Activated CD8-positive, alpha-beta memory T cell treated with anti-CD3 and anti-CD28 coated beads for 24 hours (primary cell): ENCODE results near the gene ISG15.
"Not testable (repeated sequence)": the region's sequence is repeated elsewhere in the genome, so short reads cannot be mapped to it uniquely, and the experiment has no call there.

ENCODE experiments used
- DNase-seq: peaks from one replicate; pipeline ENCODE4 v3.0.0-alpha.2; 2020

ISG15 gene

DNA sequence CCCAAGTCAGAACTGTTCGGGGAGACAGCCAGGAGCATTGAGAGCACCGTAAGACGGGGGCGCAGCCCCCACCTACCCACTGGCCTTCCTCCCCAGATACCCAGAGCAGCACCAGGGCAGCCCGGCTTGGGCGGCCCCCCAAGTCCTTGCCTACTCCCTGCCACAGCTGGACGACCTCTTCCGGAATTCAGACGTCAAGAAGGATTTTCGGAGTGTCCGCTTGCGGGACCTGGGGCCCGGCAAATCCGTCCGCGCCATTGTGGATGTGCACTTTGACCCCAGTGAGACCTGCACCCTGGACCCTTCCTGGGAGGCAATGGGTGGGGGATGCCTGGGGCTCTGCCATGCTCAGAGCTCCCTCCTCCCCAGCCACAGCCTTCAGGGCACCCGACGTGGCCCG lies 34.1 kb downstream of the ISG15 start:
- DNase-seq: no peak

GRCh38 chr1:1047963-1048362 lies 34.7 kb downstream of the ISG15 start:
- DNase-seq: no peak

DNA sequence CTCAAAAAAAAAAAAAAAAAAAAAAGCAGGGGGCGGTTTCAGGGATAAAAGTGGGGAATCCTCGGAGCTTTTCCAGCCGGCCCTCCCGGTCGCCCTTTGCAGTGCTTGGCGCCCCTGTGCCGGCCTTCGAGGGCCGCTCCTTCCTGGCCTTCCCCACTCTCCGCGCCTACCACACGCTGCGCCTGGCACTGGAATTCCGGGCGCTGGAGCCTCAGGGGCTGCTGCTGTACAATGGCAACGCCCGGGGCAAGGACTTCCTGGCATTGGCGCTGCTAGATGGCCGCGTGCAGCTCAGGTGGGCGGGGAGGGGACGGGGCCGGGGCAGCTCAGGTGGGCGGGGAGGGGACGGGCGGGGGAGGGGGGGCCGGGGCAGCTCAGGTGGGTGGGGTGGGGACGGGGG lies 35.5 kb downstream of the ISG15 start:
- DNase-seq: no peak

GRCh38 chr1:1049318-1050165 lies 36.2 kb downstream of the ISG15 start:
- no peak for DNase-seq

GRCh38 chr1:1050577-1051052 lies 37.3 kb downstream of the ISG15 start:
- DNase-seq: no peak

- DNase-seq: no peak
Measured at GRCh38 chr1:1051127-1051810, 38.0 kb downstream of the ISG15 start.

- DNase-seq: no peak
Measured at GRCh38 chr1:1052003-1052840, 38.9 kb downstream of the ISG15 start.

DNA sequence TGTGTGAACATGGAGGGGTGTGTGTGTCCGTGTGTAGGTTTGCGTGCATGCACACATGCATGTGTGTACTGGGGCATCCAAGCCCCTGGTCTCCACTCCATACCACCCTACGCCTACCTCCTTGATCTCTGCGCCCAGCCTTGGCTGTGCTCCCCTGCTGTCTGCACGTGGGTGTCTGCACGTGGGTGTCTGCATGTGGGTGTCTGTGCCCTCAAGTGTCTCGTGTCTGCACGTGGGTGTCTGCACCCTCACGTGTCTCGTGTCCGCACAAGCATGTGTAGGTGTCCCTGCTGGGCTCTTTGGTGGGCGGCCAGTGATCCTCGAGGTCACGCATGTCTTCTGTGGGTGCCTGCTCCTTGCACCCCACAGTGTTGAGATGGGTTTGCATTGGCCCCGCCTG lies 39.7 kb downstream of the ISG15 start:
- no peak for DNase-seq

DNA sequence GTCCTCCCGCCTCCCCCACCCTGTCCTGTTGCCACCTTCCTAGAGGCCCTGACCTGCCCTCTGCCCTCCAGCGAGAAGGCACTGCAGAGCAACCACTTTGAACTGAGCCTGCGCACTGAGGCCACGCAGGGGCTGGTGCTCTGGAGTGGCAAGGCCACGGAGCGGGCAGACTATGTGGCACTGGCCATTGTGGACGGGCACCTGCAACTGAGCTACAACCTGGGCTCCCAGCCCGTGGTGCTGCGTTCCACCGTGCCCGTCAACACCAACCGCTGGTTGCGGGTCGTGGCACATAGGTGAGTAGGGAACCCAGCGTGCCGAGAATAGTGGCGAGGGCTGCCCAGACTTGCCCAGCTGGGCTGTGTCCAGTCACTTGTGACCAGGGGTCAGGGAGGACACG lies 40.4 kb downstream of the ISG15 start:
- DNase-seq: no peak

DNA sequence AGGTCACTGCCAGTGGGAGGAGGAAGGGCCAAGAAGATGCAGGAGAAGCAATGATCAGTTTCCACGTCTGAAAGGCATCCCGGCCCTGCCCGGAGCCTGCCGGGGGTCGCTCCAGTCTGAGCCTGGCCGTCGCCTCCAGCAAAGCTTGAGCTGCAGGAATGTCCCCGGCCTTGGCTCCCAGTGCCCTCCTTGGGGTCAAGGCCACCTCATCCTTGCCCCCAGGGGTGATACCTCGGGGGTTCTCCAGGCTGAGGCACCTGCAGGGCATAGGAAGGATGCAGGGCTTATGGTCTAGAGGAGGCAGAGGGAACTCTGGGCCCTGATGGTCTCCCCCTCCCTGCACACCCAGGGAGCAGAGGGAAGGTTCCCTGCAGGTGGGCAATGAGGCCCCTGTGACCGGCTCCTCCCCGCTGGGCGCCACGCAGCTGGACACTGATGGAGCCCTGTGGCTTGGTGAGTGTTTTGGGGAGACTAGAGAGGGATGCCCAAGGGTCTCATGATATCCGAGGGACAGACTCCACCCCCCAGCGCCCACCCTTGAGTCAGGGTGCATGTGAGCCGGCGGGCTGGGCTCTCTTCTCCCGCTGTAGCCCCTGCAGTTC lies 40.9 kb downstream of the ISG15 start:
- DNase-seq: no peak

DNA sequence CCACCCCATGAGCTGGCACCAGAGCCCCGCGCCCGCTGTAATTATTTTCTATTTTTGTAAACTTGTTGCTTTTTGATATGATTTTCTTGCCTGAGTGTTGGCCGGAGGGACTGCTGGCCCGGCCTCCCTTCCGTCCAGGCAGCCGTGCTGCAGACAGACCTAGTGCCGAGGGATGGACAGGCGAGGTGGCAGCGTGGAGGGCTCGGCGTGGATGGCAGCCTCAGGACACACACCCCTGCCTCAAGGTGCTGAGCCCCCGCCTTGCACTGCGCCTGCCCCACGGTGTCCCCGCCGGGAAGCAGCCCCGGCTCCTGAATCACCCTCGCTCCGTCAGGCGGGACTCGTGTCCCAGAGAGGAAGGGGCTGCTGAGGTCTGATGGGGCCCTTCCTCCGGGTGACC lies 41.7 kb downstream of the ISG15 start:
- DNase-seq: no peak

- no peak for DNase-seq
Measured at GRCh38 chr1:1055841-1056736, 42.8 kb downstream of the ISG15 start.

DNA sequence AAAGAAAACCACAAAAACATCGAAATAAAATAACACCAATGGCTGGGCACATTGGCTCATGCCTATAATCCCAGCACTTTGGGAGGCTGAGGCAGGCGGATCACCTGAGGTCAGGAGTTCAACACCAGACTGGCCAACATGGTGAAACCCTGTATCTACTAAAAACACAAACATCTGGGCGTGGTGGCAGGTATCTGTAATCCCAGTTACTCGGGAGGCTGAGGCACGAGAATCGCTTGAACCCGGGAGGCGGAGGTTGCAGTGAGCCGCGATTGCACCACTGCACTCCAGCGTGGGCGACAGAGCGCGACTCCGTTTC lies 44.4 kb downstream of the ISG15 start:
- DNase-seq: not testable (repeated sequence)

DNA sequence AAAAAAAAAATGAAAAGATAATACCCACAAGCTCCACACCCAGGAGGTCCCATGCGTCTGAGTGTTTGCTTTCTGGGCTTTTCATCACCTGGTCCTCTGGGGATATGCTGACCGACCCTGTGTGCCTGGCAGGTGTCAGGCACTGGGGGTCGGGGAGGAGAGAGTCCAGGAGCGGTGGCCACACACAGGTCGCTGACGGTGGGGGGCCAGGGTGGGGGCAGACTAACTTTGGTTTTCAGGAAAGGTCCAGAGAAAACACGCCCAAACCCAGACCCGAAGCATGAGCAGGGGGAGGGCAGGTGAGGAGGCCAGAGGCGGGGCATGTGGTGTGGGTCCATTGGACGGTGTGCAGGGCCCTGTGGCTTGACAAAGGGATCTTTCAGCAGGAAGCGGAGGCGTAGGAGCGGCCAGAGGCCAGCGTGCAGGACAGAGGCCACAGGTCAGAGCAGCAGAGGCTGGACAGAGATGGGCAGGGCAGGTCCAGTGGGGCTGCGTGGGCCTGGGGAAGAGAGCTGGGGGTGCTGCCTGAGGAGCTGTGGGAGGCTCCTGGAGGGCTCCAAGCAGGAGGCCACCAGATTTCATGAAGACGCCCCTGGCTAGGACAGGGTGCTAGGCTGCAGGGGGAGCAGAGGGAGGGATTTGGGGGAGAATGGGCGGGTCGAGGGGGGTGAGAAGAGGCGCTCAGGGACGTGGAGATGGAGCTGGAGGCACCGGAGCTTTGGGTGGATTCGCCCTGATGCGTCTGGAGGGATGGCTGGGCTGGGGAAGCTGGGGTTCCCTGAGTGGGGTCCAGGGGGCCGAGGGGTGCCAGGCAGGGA lies 45.0 kb downstream of the ISG15 start:
- DNase-seq: no peak

DNA sequence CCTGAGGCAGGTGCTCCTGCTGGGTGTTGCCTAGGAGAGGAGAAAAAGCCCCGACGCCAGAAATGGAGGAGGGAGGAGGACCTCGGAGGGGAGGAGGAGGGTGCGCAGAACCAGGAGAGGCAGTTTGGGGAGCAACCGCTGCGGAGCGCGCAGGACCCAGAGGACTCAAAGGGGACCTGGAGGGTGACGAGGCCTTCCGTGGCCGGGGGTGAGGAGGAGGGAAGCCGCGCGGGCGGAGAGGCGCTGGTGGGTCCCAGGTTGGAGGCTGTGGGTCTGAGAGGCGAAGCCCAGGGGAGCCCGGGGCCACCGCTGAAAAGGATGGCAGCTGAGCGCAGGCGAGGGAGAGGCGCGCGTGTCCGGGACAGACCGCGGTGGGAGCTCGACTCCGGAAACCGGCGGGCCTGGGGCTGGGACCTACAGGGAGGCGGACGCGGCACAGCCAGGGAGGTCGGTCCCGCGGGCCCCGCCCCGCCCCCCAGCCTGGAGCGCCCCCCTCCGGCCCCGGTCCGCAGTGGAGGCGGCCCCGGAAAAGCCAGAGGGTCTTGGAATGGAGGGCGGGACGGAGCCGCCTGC lies 45.7 kb downstream of the ISG15 start:
- DNase-seq: no peak

DNA sequence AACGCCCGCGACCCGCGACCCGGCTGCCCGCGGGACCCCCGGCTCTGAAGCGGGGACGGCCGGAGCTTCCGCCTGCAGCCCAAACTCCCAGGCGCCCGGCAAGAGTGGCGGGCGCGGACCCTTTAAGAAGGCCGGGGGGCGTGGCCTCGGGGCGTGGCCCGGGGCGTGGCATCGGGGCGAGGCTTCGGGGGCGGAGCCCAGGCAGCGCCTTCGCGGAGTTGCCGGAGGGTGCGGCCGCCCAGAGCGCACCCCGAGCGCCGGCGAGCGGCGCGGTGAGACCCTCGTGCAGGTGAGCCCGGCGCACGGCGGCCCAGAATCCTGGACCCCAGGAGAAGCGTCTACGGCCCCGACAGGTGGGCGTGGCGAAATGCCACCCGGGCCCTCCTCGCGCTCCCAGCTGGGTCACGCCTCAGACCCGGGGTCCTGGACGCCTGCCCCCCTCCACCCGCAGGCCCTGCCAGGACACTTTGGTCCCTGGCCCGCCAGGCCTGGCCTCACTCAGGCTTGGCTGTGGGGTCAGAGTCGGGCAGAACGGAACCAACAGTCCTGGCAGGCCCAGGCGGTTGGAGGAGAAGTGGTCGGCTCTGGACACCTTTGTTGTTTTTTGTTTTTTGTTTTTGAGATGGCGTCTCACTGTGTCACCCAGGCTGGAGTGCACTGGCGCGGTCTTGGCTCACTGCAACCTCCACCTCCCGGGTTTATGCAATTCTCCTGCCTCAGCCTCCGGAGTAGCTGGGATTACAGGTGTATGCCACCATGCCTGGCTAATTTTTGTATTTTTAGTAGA lies 46.4 kb downstream of the ISG15 start:
- DNase-seq: peak; percentile 99

- DNase-seq: no peak
Measured at GRCh38 chr1:1060281-1061000, 47.1 kb downstream of the ISG15 start.

DNA sequence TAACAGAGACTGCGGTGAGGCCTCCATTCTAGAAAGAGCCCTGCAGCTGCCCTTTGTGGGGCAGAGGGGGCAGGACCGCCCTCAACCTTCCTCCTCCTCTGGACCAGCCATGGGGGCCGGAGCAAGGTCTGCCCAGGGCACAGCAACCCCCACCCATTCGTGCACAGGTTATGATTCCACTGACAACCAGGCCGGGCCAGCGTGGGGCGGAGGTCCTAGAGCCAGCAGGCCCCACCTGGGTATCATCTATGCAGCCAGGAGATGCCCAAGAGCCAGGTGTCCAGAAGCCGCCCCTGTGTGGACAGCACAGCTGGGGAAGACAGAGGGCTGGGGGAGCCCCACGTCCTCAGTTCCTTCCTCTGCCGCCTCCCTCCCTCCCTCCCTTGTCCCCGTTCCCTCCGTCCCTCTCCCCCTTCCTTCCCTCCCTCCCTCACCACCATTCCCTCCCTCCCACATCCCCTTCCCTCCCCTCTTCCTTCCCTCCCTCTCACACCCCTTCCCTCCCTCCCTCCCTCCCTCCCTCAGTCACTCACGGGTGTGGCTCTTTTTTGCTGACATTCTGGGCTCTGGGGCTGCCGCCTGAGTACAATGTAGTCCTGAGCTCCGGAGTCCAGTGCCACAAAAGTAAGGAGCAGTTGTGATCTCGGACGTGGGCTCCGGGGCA lies 48.5 kb downstream of the ISG15 start:
- DNase-seq: no peak
